Uterus (tissue), 4 donors: ENCODE results near the gene TOP3A. TPM values are rescaled to one million over a fixed set of nuclear protein-coding genes. Genes with fewer than 3 reads are reported as not detected.

Source experiments
- DNase-seq, 2 donors: peaks; one replicate each; pipeline ENCODE4 v3.0.0-alpha.2; 2019 to 2020
- H3K27ac ChIP-seq, 2 donors: fragments of 200-600 bp; sonication (generic); 1 replicate in 1 of 2; 2 replicates in 1 of 2; pipeline ENCODE4 v1.5.1; 2016 to 2018
- H3K27me3 ChIP-seq, 2 donors: fragments of 200-600 bp; sonication (generic); one replicate each; pipeline ENCODE4 v1.5.1; 2018 to 2019; ENCODE audit warnings: control low read depth in 1 of 2
- H3K36me3 ChIP-seq, 2 donors: fragments of 200-600 bp; sonication (generic); one replicate each; pipeline ENCODE4 v1.5.1; 2019; ENCODE audit warnings: control low read depth in 1 of 2
- H3K4me1 ChIP-seq, 2 donors: fragments of 200-600 bp; sonication (generic); one replicate each; pipeline ENCODE4 v1.5.1; 2018 to 2019; ENCODE audit warnings: control low read depth in 1 of 2
- H3K4me3 ChIP-seq, 2 donors: fragments of 200-600 bp; sonication (generic); 1 replicate in 1 of 2; 2 replicates in 1 of 2; pipeline ENCODE4 v1.5.1; 2018 to 2019; ENCODE audit warnings: mild to moderate bottlenecking in 1 of 2
- H3K9me3 ChIP-seq, 2 donors: fragments of 200-600 bp; sonication (generic); one replicate each; pipeline ENCODE4 v1.5.1; 2019; ENCODE audit warnings: control low read depth in 1 of 2
- CTCF ChIP-seq, 4 experiments: fragments of 200-600 bp in 2 of 4; fragments of 450-650 bp in 2 of 4; sonication (generic) in 2 of 4; IDR thresholded peaks; one replicate each; pipeline ENCODE4 v1.5.1; 2016 to 2019; ENCODE audit warnings: antibody characterized with exemption in 4 of 4, mild to moderate bottlenecking in 2 of 4, moderate library complexity in 1 of 4
- POLR2A ChIP-seq, 2 donors: fragments of 450-650 bp; IDR thresholded peaks; one replicate each; pipeline ENCODE4 v1.6.1; 2016; ENCODE audit warnings: antibody characterized with exemption in 2 of 2, mild to moderate bottlenecking in 1 of 2, moderate library complexity in 1 of 2
- intact Hi-C: fragments of 100-400 bp; cut with DNase I; formaldehyde crosslinking; loops from one replicate; pipeline ENCODE4 v1.15.1; 2023; ENCODE audit warnings: low total_unique reads
- total RNA-seq, 4 donors: library from RNA; depleted of rRNA in 3 of 4; stranded (reverse); fragments of >200 nt in 3 of 4; gene quantifications; one replicate each; pipeline versions ENCODE4 v1.1.0 to v1.2.4, GENCODE V29; 2014 to 2023
- donor health status: DM: yes; HTN: yes; CAD: no.

The TOP3A gene
- total RNA-seq, 4 donors from 2014 or later, result 28.9 to 89.7 (median 63.4) TPM

- Histone ChIP-seq H3K27me3 (no peaks in the 10 kb centered on the region), H3K36me3 (no peaks in the 10 kb centered on the region), H3K4me3 (no peak overlapping the region), H3K4me1 (peaks cover 9 to 19% of the 10 kb centered on the region in 2 donors), H3K27ac (no peak overlapping the region), H3K9me3 (no peaks in the 10 kb centered on the region)
- TF ChIP-seq CTCF (IDR thresholded peaks at IDR 0.05) (no peak), POLR2A (IDR thresholded peaks at IDR 0.05) (no peak)
- no peak for DNase-seq
- intact Hi-C loops, result no loop called here
Observed at GRCh38 chr17:18323007-18323406, 8.2 kb upstream of the TOP3A start.

GRCh38 chr17:18322522-18322921 is 7.7 kb upstream of the TOP3A start:
- H3K9me3 ChIP-seq, result no peaks in the 10 kb centered on the region
- no peaks in the 10 kb centered on the region for H3K36me3 ChIP-seq
- no peaks in the 10 kb centered on the region for H3K27me3 ChIP-seq
- no peak for TF ChIP-seq CTCF (IDR thresholded peaks at IDR 0.05)
- no peak for TF ChIP-seq POLR2A (IDR thresholded peaks at IDR 0.05)
- no peak overlapping the region for H3K27ac ChIP-seq
- intact Hi-C loops, result no loop called here
- H3K4me3 ChIP-seq, result no peak overlapping the region
- DNase-seq, result no peak
- peaks cover 14 to 24% of the 10 kb centered on the region in 2 donors for H3K4me1 ChIP-seq

- peaks cover 18 to 32% of the 10 kb centered on the region in 2 donors for H3K4me1 ChIP-seq
- H3K27ac ChIP-seq, result no peak overlapping the region
- H3K27me3 ChIP-seq, result no peaks in the 10 kb centered on the region
- no peaks in the 10 kb centered on the region for H3K9me3 ChIP-seq
- H3K36me3 ChIP-seq, result no peaks in the 10 kb centered on the region
- no peak for TF ChIP-seq CTCF (IDR thresholded peaks at IDR 0.05)
- no peak for TF ChIP-seq POLR2A (IDR thresholded peaks at IDR 0.05)
- no peak overlapping the region for H3K4me3 ChIP-seq
- intact Hi-C loops, result no loop called here
- DNase-seq, result no peak
Observed at GRCh38 chr17:18321309-18321708, 6.5 kb upstream of the TOP3A start.

- intact Hi-C loops, result no loop called here
- no peaks in the 10 kb centered on the region for H3K9me3 ChIP-seq
- TF ChIP-seq CTCF (IDR thresholded peaks at IDR 0.05) (no peak), POLR2A (IDR thresholded peaks at IDR 0.05) (no peak)
- H3K27me3 ChIP-seq, result no peaks in the 10 kb centered on the region
- DNase-seq, result no peak
- H3K36me3 ChIP-seq, result no peaks in the 10 kb centered on the region
- no peak overlapping the region for H3K27ac ChIP-seq
- peaks cover 18 to 35% of the 10 kb centered on the region in 2 donors for H3K4me1 ChIP-seq
- no peak overlapping the region for H3K4me3 ChIP-seq
Observed at GRCh38 chr17:18320301-18320700, 5.5 kb upstream of the TOP3A start.

GRCh38 chr17:18319604-18320256 is 4.9 kb upstream of the TOP3A start:
- Histone ChIP-seq H3K4me1 (peaks cover 18 to 35% of the 10 kb centered on the region in 2 donors), H3K27me3 (no peaks in the 10 kb centered on the region), H3K27ac (no peak overlapping the region), H3K36me3 (no peaks in the 10 kb centered on the region), H3K4me3 (no peak overlapping the region), H3K9me3 (no peaks in the 10 kb centered on the region)
- DNase-seq, result no peak
- TF ChIP-seq POLR2A (IDR thresholded peaks at IDR 0.05) (no peak), CTCF (IDR thresholded peaks at IDR 0.05) (peak in 3 of 4 experiments; percentile 7 to 33 (median 18))
- intact Hi-C loops, result no loop called here
